ENCODE measurements around the gene MS4A12.

GRCh38 chr11:60528934-60529333, 36.4 kb downstream of the MS4A12 start:
- no peak for TF ChIP-seq CTCF (IDR thresholded peaks at IDR 0.05)
- TF ChIP-seq NR1H2 (CRISPR knock-in tag; IDR thresholded peaks at IDR 0.05): no peak
- no peak for TF ChIP-seq IRF2 (CRISPR knock-in tag; IDR thresholded peaks at IDR 0.05; ENCODE audit: borderline replicate concordance, low read depth)
- no peak for TF ChIP-seq FOXJ3 (CRISPR knock-in tag; IDR thresholded peaks at IDR 0.05; ENCODE audit: borderline replicate concordance)
- no peak for TF ChIP-seq TP53 (CRISPR knock-in tag; IDR thresholded peaks at IDR 0.05)
- TF ChIP-seq, protein P1, sequence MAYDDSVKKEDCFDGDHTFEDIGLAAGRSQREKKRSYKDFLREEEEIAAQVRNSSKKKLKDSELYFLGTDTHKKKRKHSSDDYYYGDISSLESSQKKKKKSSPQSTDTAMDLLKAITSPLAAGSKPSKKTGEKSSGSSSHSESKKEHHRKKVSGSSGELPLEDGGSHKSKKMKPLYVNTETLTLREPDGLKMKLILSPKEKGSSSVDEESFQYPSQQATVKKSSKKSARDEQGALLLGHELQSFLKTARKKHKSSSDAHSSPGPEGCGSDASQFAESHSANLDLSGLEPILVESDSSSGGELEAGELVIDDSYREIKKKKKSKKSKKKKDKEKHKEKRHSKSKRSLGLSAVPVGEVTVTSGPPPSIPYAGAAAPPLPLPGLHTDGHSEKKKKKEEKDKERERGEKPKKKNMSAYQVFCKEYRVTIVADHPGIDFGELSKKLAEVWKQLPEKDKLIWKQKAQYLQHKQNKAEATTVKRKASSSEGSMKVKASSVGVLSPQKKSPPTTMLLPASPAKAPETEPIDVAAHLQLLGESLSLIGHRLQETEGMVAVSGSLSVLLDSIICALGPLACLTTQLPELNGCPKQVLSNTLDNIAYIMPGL (CRISPR knock-in tag; IDR thresholded peaks at IDR 0.05): no peak
- no peak for TF ChIP-seq TEAD4 (CRISPR knock-in tag; IDR thresholded peaks at IDR 0.05)
- TF ChIP-seq ZBTB43 (CRISPR knock-in tag; IDR thresholded peaks at IDR 0.05): no peak
